HEK293 (cell line): ENCODE data around the gene CRISP1.

Experiments
- CTCF ChIA-PET: fragments of 350-600 bp; formaldehyde crosslinking; extraction: SDS; loops from one replicate; lab custom pipeline; 2021; ENCODE audit warnings: antibody characterized with exemption; lab: Yijun Ruan, JAX
- POLR2A ChIA-PET: fragments of 300-600 bp; formaldehyde crosslinking; extraction: SDS; loops from one replicate; lab custom pipeline; 2020; ENCODE audit warnings: antibody characterized with exemption, inconsistent platforms; lab: Yijun Ruan, JAX
- H3K27ac ChIP-seq: fragments of 200-500 bp; sonication (Bioruptor generic); 2 replicates; pipeline ENCODE4 v1.5.1; 2014; ENCODE audit warnings: low read depth, low read length, control low read depth, inconsistent platforms; ENCODE audit errors: extremely low read depth
- H3K36me3 ChIP-seq, 2 experiments: fragments of 200-500 bp in 1 of 2; sonication (Bioruptor generic) in 1 of 2; 1 replicate in 1 of 2; 2 replicates in 1 of 2; pipeline ENCODE4 v1.5.1; 2014 to 2017; ENCODE audit warnings: inconsistent platforms in 2 of 2, low read length in 2 of 2; ENCODE audit not compliant: control insufficient read depth in 2 of 2, insufficient read depth in 1 of 2
- H3K4me1 ChIP-seq: fragments of 200-500 bp; sonication (Bioruptor generic); 2 replicates; pipeline ENCODE4 v1.5.1; 2014; ENCODE audit warnings: mild to moderate bottlenecking, low read length, inconsistent platforms; ENCODE audit not compliant: control insufficient read depth, insufficient read depth
- H3K4me3 ChIP-seq: 2 replicates; pipeline ENCODE4 v1.5.1; 2011; ENCODE audit warnings: low read depth, mild to moderate bottlenecking, control low read depth, low read length, moderate library complexity
- H3K9me3 ChIP-seq: fragments of 200-500 bp; sonication (Bioruptor generic); 2 replicates; pipeline ENCODE4 v1.5.1; 2014; ENCODE audit warnings: low read depth, low read length, inconsistent platforms; ENCODE audit not compliant: control insufficient read depth, insufficient read depth
- BCL11B ChIP-seq: fragments of 450-650 bp; formaldehyde crosslinking; IDR thresholded peaks from 2 replicates; pipeline ENCODE4 v1.5.1; 2016; ENCODE audit warnings: low read depth, missing biosample characterization, missing genetic modification characterization
- KLF1 ChIP-seq: fragments of 450-650 bp; formaldehyde crosslinking; IDR thresholded peaks from 2 replicates; pipeline ENCODE4 v1.5.1; 2016; ENCODE audit warnings: missing biosample characterization, missing genetic modification characterization
- KLF17 ChIP-seq: fragments of 450-650 bp; formaldehyde crosslinking; IDR thresholded peaks from 2 replicates; pipeline ENCODE4 v1.5.1; 2016; ENCODE audit warnings: missing biosample characterization, missing genetic modification characterization
- PBX3 ChIP-seq: sonication (generic); formaldehyde crosslinking; IDR thresholded peaks from 2 replicates; pipeline ENCODE4 v1.8.1; 2022; ENCODE audit warnings: mild to moderate bottlenecking, moderate library complexity, missing genetic modification reagents
- ZBTB10 ChIP-seq: fragments of 450-650 bp; formaldehyde crosslinking; IDR thresholded peaks from 2 replicates; pipeline ENCODE4 v1.5.1; 2016; ENCODE audit warnings: missing biosample characterization, missing genetic modification characterization
- ZFP3 ChIP-seq: fragments of 450-650 bp; formaldehyde crosslinking; IDR thresholded peaks from 2 replicates; pipeline ENCODE4 v1.5.1; 2016; ENCODE audit warnings: low read depth, missing biosample characterization, missing genetic modification characterization
- ZNF133 ChIP-seq: fragments of 450-650 bp; formaldehyde crosslinking; IDR thresholded peaks from 2 replicates; pipeline ENCODE4 v1.5.1; 2016; ENCODE audit warnings: missing biosample characterization, missing genetic modification characterization
- ZNF19 ChIP-seq: fragments of 450-650 bp; formaldehyde crosslinking; IDR thresholded peaks from 2 replicates; pipeline ENCODE4; 2016; ENCODE audit warnings: missing biosample characterization, missing genetic modification characterization, low read depth
- ZNF221 ChIP-seq: fragments of 450-650 bp; formaldehyde crosslinking; IDR thresholded peaks from 2 replicates; pipeline ENCODE4 v1.5.1; 2017; ENCODE audit warnings: missing biosample characterization, missing genetic modification characterization, borderline replicate concordance
- ZNF223 ChIP-seq: fragments of 450-650 bp; formaldehyde crosslinking; IDR thresholded peaks from 2 replicates; pipeline ENCODE4 v1.5.1; 2016; ENCODE audit warnings: missing biosample characterization, missing genetic modification characterization
- ZNF280D ChIP-seq: fragments of 450-650 bp; formaldehyde crosslinking; IDR thresholded peaks from 2 replicates; pipeline ENCODE4 v1.5.1; 2016; ENCODE audit warnings: missing biosample characterization, missing genetic modification characterization
- ZNF341 ChIP-seq: fragments of 450-650 bp; formaldehyde crosslinking; IDR thresholded peaks from 2 replicates; pipeline ENCODE4; 2016; ENCODE audit warnings: low read depth, missing biosample characterization, missing genetic modification characterization
- ZNF426 ChIP-seq: fragments of 450-650 bp; formaldehyde crosslinking; IDR thresholded peaks from 2 replicates; pipeline ENCODE4 v1.5.1; 2017; ENCODE audit warnings: missing biosample characterization, missing genetic modification characterization, mild to moderate bottlenecking, inconsistent platforms, moderate library complexity
- ZNF549 ChIP-seq: fragments of 450-650 bp; IDR thresholded peaks from 2 replicates; pipeline ENCODE4 v1.5.1; 2018; ENCODE audit warnings: missing biosample characterization, missing genetic modification characterization, mild to moderate bottlenecking, inconsistent platforms, moderate library complexity
- ZNF555 ChIP-seq: fragments of 450-650 bp; formaldehyde crosslinking; conservative IDR thresholded peaks from 2 replicates; pipeline ENCODE4 v1.5.1; 2017; ENCODE audit warnings: missing biosample characterization, mild to moderate bottlenecking, missing genetic modification characterization, inconsistent platforms
- ZNF621 ChIP-seq: fragments of 450-650 bp; formaldehyde crosslinking; IDR thresholded peaks from 2 replicates; pipeline ENCODE4 v1.5.1; 2017; ENCODE audit warnings: missing biosample characterization, missing genetic modification characterization
- ZNF670 ChIP-seq: fragments of 450-650 bp; formaldehyde crosslinking; IDR thresholded peaks from 2 replicates; pipeline ENCODE4 v1.5.1; 2016; ENCODE audit warnings: missing biosample characterization, missing genetic modification characterization, low read depth
- ZNF777 ChIP-seq: fragments of 450-650 bp; formaldehyde crosslinking; IDR thresholded peaks from 2 replicates; pipeline ENCODE4 v1.5.1; 2017; ENCODE audit warnings: missing biosample characterization, missing genetic modification characterization, borderline replicate concordance
- ZNF792 ChIP-seq: fragments of 450-650 bp; formaldehyde crosslinking; IDR thresholded peaks from 2 replicates; pipeline ENCODE4 v1.5.1; 2016; ENCODE audit warnings: missing biosample characterization, missing genetic modification characterization
- TF ChIP-seq, protein P1 (sequence below): fragments of 450-650 bp; IDR thresholded peaks from 2 replicates; pipeline ENCODE4 v1.5.1; 2018; ENCODE audit warnings: missing biosample characterization, mild to moderate bottlenecking, missing genetic modification characterization
- TF ChIP-seq, protein P2 (sequence below): fragments of 450-650 bp; formaldehyde crosslinking; IDR thresholded peaks from 2 replicates; pipeline ENCODE4 v1.5.1; 2016; ENCODE audit warnings: missing biosample characterization, missing genetic modification characterization

The CRISP1 gene

DNA sequence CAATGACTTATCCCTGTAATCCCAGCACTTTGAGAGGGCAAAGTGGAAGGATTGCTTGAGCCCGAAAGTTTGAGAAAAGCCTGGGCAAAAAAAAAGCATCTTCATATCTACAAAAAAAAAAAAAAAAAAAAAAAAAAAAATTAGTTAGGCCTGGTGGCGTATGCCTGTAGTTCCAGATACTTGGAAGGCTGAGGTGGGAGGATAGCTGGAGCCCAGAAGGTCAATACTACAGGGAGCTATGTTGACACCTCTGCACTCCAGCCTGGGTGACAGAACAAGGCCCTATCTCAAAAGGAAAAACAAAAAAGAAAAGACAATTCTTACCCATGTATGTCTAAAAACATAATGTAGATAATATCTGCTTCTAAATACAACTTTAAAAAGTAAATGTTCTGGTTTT, 27.2 kb downstream of the CRISP1 start:
- no peak overlapping the region for H3K27ac ChIP-seq
- no peak overlapping the region for H3K4me3 ChIP-seq
- CTCF ChIA-PET = interaction anchor here (0.8 to 1.5 kb wide), 2 partner anchors 11 to 307 kb away, joined by 5 to 7 read pairs; no protein-coding TSS in a partner anchor
- no peaks in the 10 kb centered on the region for H3K4me1 ChIP-seq
- TF ChIP-seq ZNF19 (tag by site-specific recombination) (no peak), ZNF426 (no peak), ZNF341 (tag by site-specific recombination) (no peak), ZFP3 (tag by site-specific recombination) (no peak), ZNF280D (no peak), ZNF549 (tag by site-specific recombination) (no peak), ZNF221 (tag by site-specific recombination) (no peak), ZBTB10 (no peak), KLF17 (tag by site-specific recombination) (no peak)
- TF ChIP-seq, protein P1, sequence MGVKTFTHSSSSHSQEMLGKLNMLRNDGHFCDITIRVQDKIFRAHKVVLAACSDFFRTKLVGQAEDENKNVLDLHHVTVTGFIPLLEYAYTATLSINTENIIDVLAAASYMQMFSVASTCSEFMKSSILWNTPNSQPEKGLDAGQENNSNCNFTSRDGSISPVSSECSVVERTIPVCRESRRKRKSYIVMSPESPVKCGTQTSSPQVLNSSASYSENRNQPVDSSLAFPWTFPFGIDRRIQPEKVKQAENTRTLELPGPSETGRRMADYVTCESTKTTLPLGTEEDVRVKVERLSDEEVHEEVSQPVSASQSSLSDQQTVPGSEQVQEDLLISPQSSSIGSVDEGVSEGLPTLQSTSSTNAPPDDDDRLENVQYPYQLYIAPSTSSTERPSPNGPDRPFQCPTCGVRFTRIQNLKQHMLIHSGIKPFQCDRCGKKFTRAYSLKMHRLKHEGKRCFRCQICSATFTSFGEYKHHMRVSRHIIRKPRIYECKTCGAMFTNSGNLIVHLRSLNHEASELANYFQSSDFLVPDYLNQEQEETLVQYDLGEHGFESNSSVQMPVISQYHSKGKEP (tag by site-specific recombination) = no peak
- no peaks in the 10 kb centered on the region for H3K36me3 ChIP-seq
- POLR2A ChIA-PET = no interaction called here
- H3K9me3 ChIP-seq = no peaks in the 10 kb centered on the region

DNA sequence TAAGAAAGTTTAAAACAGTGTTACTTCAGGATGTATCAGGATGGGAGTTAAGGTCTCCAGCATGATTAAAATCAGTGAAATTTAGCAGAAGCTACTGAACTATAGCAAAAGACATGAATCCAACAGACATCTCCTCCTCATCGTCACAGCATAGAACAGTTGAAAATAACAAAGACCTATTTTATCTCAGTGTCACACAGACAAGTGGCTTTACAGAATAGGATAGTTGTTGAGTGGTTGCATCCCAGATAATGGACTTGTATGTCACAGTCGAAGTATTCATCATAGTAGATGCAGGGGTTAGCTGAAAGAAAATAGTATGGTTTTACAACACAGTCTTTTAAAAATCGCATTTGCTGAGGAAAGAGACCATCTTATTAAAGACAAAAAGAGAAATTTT, 31.2 kb downstream of the CRISP1 start:
- Histone ChIP-seq H3K9me3 (no peaks in the 10 kb centered on the region), H3K36me3 (no peaks in the 10 kb centered on the region), H3K27ac (no peak overlapping the region), H3K4me3 (no peak overlapping the region), H3K4me1 (no peaks in the 10 kb centered on the region)
- ChIA-PET POLR2A (no interaction called here), CTCF (no interaction called here)
- TF ChIP-seq BCL11B (tag by site-specific recombination) (no peak), ZNF223 (tag by site-specific recombination) (no peak), PBX3 (CRISPR knock-in tag) (no peak), ZNF280D (no peak), ZNF777 (tag by site-specific recombination) (no peak), ZNF133 (no peak), KLF1 (no peak), ZNF670 (tag by site-specific recombination) (no peak), ZNF621 (tag by site-specific recombination) (no peak), ZNF555 (tag by site-specific recombination) (no peak), ZNF792 (tag by site-specific recombination) (no peak)
- TF ChIP-seq, protein P2, sequence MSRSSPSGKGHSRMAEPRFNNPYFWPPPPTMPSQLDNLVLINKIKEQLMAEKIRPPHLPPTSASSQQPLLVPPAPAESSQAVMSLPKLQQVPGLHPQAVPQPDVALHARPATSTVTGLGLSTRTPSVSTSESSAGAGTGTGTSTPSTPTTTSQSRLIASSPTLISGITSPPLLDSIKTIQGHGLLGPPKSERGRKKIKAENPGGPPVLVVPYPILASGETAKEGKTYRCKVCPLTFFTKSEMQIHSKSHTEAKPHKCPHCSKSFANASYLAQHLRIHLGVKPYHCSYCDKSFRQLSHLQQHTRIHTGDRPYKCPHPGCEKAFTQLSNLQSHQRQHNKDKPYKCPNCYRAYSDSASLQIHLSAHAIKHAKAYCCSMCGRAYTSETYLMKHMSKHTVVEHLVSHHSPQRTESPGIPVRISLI (tag by site-specific recombination) = no peak
